Right cardiac atrium (tissue), 5 donors: ENCODE data around the gene SYT9. TPM values are rescaled to one million over a fixed set of nuclear protein-coding genes. Genes with fewer than 3 reads are reported as not detected.

Experiments
- ATAC-seq, 2 donors: fragments of 200-7000 bp; cut with Tn5 transposase; one replicate each; pipeline versions ENCODE4 v1.8.0 to v1.9.1; 2020; ENCODE audit warnings: moderate library complexity in 2 of 2, mild to moderate bottlenecking in 1 of 2
- DNase-seq, 3 donors: peaks; one replicate each; pipeline ENCODE4 v3.0.0-alpha.2; 2020
- H3K27ac ChIP-seq: one replicate; pipeline ENCODE4 v1.5.1; 2013; ENCODE audit warnings: mild to moderate bottlenecking, low read length, control low read depth, moderate library complexity
- H3K27me3 ChIP-seq: one replicate; pipeline ENCODE4 v1.6.1; 2013; ENCODE audit not compliant: control insufficient read depth, insufficient read depth
- H3K4me1 ChIP-seq: one replicate; pipeline ENCODE4 v1.6.1; 2013; ENCODE audit warnings: low read length; ENCODE audit not compliant: control insufficient read depth, insufficient read depth
- H3K4me3 ChIP-seq: one replicate; pipeline ENCODE4 v1.5.1; 2013; ENCODE audit warnings: low read length, control low read depth
- H3K9me3 ChIP-seq: one replicate; pipeline ENCODE4 v1.6.1; 2013; ENCODE audit warnings: low read length; ENCODE audit not compliant: control insufficient read depth
- WGBS: extraction: QIAGEN DNeasy Blood & Tissue Kit; methylation state at CpG from one replicate; pipeline ENCODE4 v1.1.7; 2013; 5-methylcytosine and 5-hydroxymethylcytosine counted together
- intact Hi-C, 4 donors: fragments of 100-400 bp; cut with DNase I; formaldehyde crosslinking; loops; one replicate each; pipeline versions ENCODE4 v1.11.0 to v1.14.0; 2022 to 2023
- polyA plus RNA-seq: library from polyadenylated mRNA; stranded (reverse); fragments of 200-250 nt; gene quantifications from one replicate; pipeline ENCODE4 v1.2.3, GENCODE V29; 2013
- total RNA-seq, 4 donors: library from RNA; stranded (reverse); fragmentation: NEBNext Ultra II Directional; extraction: Animal tissue kit (Norgen Biotek cat#: 25700); gene quantifications; one replicate each; pipeline ENCODE4 v1.2.1, GENCODE V29; 2021
- donor health status: healthy with polysubstance abuse.
- donor health status: DM: no; HTN: yes; CAD: no.
- donor health status: DM: no; HTN: no; CAD: no.
- donor health status: DM: no; HTN: yes; CAD: no; lungs with severe emphysema.
- donor health status: DM: yes; HTN: yes; CAD: no.

Gene SYT9
- total and polyA plus RNA-seq, 5 donors: 0.06 to 0.11 (median 0.08) TPM; not detected in 1

- intact Hi-C loops: no loop called here
- no peak for DNase-seq
- no peaks in the 10 kb centered on the region for H3K27me3 ChIP-seq
- no peak for ATAC-seq
- H3K9me3 ChIP-seq: no peaks in the 10 kb centered on the region
- H3K4me1 ChIP-seq: no peaks in the 10 kb centered on the region
- no peak overlapping the region for H3K4me3 ChIP-seq
- no peak overlapping the region for H3K27ac ChIP-seq
These were observed 23.4 kb downstream of the SYT9 start for GRCh38 chr11:7275133-7275532.

- no peak for DNase-seq
- Histone ChIP-seq H3K27me3 (no peaks in the 10 kb centered on the region), H3K9me3 (no peaks in the 10 kb centered on the region), H3K27ac (no peak overlapping the region), H3K4me1 (no peaks in the 10 kb centered on the region), H3K4me3 (no peak overlapping the region)
- ATAC-seq: no peak
- intact Hi-C loops: no loop called here
- 42% methylated on average over 3 of the region's 3 CpGs for WGBS
These were observed 26.7 kb downstream of the SYT9 start for GRCh38 chr11:7278314-7278917.

GRCh38 chr11:7279676-7280075 lies 28.0 kb downstream of the SYT9 start:
- 27% methylated on average over 1 of the region's 1 CpG for WGBS
- no peaks in the 10 kb centered on the region for H3K9me3 ChIP-seq
- ATAC-seq: no peak

GRCh38 chr11:7281079-7281478 lies 29.4 kb downstream of the SYT9 start:
- H3K27ac ChIP-seq: no peak overlapping the region
- intact Hi-C loops: no loop called here
- H3K4me3 ChIP-seq: no peak overlapping the region
- H3K9me3 ChIP-seq: peaks cover under 1% of the 10 kb centered on the region
- no peaks in the 10 kb centered on the region for H3K27me3 ChIP-seq
- DNase-seq (no peak), ATAC-seq (no peak)
- WGBS: 74% methylated on average over 1 of the region's 1 CpG
- H3K4me1 ChIP-seq: no peaks in the 10 kb centered on the region

More at GRCh38 chr11:7279676-7280075, 28.0 kb downstream of the SYT9 start:
- H3K4me1 ChIP-seq: no peaks in the 10 kb centered on the region
- DNase-seq: no peak
- intact Hi-C loops: no loop called here
- H3K27me3 ChIP-seq: no peaks in the 10 kb centered on the region
- H3K27ac ChIP-seq: no peak overlapping the region
- H3K4me3 ChIP-seq: no peak overlapping the region

- H3K27me3 ChIP-seq: no peaks in the 10 kb centered on the region
- peaks cover 3% of the 10 kb centered on the region for H3K9me3 ChIP-seq
- intact Hi-C loops: no loop called here
- no peak overlapping the region for H3K27ac ChIP-seq
- H3K4me3 ChIP-seq: no peak overlapping the region
- H3K4me1 ChIP-seq: no peaks in the 10 kb centered on the region
- no peak for DNase-seq
- 57% methylated on average over 1 of the region's 1 CpG for WGBS
- ATAC-seq: no peak
These were observed 30.1 kb downstream of the SYT9 start for GRCh38 chr11:7281809-7282208.

- intact Hi-C loops: no loop called here
- DNase-seq: no peak
- no peaks in the 10 kb centered on the region for H3K27me3 ChIP-seq
- H3K27ac ChIP-seq: no peak overlapping the region
- 81% methylated on average over 1 of the region's 1 CpG for WGBS
- H3K4me1 ChIP-seq: no peaks in the 10 kb centered on the region
- no peak for ATAC-seq
- no peak overlapping the region for H3K4me3 ChIP-seq
- H3K9me3 ChIP-seq: peaks cover 3% of the 10 kb centered on the region
These were observed 34.5 kb downstream of the SYT9 start for GRCh38 chr11:7286178-7286577.

GRCh38 chr11:7291100-7291829 lies 39.6 kb downstream of the SYT9 start:
- Histone ChIP-seq H3K4me3 (no peak overlapping the region), H3K27me3 (no peaks in the 10 kb centered on the region), H3K4me1 (no peaks in the 10 kb centered on the region), H3K9me3 (peaks cover under 1% of the 10 kb centered on the region), H3K27ac (no peak overlapping the region)
- ATAC-seq (no peak), DNase-seq (no peak)
- 67% methylated on average over 2 of the region's 2 CpGs for WGBS
- intact Hi-C loops: no loop called here

GRCh38 chr11:7292922-7293321 lies 41.2 kb downstream of the SYT9 start:
- Histone ChIP-seq H3K27ac (no peak overlapping the region), H3K27me3 (no peaks in the 10 kb centered on the region), H3K9me3 (no peaks in the 10 kb centered on the region), H3K4me3 (no peak overlapping the region), H3K4me1 (no peaks in the 10 kb centered on the region)
- intact Hi-C loops: no loop called here
- ATAC-seq (no peak), DNase-seq (no peak)
- 58% methylated on average over 2 of the region's 2 CpGs for WGBS

- 75% methylated on average over 3 of the region's 3 CpGs for WGBS
- intact Hi-C loops: no loop called here
- ATAC-seq (no peak), DNase-seq (no peak)
- Histone ChIP-seq H3K4me1 (no peaks in the 10 kb centered on the region), H3K4me3 (no peak overlapping the region), H3K9me3 (no peaks in the 10 kb centered on the region), H3K27me3 (no peaks in the 10 kb centered on the region), H3K27ac (no peak overlapping the region)
These were observed 47.7 kb downstream of the SYT9 start for GRCh38 chr11:7299393-7299792.

- H3K4me3 ChIP-seq: no peak overlapping the region
- ATAC-seq (no peak), DNase-seq (no peak)
- no peak overlapping the region for H3K27ac ChIP-seq
- H3K27me3 ChIP-seq: no peaks in the 10 kb centered on the region
- H3K4me1 ChIP-seq: no peaks in the 10 kb centered on the region
- no peaks in the 10 kb centered on the region for H3K9me3 ChIP-seq
- WGBS: 50% methylated on average over 2 of the region's 2 CpGs
- intact Hi-C loops: no loop called here
These were observed 48.6 kb downstream of the SYT9 start for GRCh38 chr11:7300281-7300680.

- Histone ChIP-seq H3K27ac (no peak overlapping the region), H3K4me3 (no peak overlapping the region), H3K27me3 (no peaks in the 10 kb centered on the region), H3K4me1 (no peaks in the 10 kb centered on the region), H3K9me3 (no peaks in the 10 kb centered on the region)
- DNase-seq (no peak), ATAC-seq (no peak)
- 89% methylated on average over 11 of the region's 11 CpGs for WGBS
- intact Hi-C loops: no loop called here
These were observed 51.4 kb downstream of the SYT9 start for GRCh38 chr11:7303146-7303545.
